Activated CD8-positive, alpha-beta memory T cell treated with anti-CD3 and anti-CD28 coated beads, Interleukin-2, amount 50 U/mL, for 4 hours (primary cell): ENCODE results near the gene ARVCF.

Experiments used
- DNase-seq: peaks from one replicate; pipeline ENCODE4 v3.0.0-alpha.2; 2020

Gene ARVCF

DNA sequence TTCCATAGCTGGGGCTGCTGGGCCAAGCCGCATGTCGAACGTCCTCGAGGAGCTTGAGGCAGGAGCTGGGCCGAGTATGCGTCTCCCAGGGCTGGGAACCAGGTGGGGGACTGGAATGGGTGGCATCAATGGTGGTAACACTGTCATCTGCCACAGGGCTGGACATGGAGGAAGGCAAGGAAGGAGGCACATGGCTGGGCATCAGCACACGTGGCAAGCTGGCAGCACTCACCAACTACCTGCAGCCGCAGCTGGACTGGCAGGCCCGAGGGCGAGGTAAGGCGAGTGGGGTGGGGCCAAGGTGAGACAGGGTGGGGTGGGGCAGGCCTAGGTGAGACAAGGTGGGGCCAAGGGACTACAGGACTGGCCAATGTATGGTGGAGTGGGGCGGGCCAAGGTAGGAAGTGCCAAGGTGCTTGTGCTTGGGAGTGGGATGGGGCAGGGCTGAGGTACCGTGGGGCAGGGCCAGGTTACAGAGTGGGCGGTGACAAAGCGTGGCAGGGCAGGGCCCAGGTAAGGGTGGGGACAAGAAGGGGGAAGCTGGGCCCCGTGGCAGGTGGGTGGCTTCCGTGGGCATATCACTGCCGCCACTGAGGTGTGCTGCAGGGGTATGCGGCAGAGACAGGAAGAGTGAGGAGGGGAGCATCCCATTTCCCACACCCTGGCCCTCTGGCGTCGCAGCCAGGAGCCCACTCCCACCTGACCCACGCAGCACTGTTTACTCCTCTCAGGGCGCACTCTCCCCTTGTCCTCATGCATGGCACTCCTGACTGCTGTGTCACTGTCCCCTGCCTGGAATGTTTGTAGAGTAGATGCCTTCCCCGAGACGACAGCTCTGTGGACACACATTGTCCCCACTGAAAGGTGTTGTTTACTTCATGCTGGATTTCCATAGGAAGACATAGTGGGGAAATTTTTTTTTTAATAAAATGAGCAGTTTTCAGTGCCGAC, 36.0 kb upstream of the ARVCF start:
- no peak for DNase-seq

DNA sequence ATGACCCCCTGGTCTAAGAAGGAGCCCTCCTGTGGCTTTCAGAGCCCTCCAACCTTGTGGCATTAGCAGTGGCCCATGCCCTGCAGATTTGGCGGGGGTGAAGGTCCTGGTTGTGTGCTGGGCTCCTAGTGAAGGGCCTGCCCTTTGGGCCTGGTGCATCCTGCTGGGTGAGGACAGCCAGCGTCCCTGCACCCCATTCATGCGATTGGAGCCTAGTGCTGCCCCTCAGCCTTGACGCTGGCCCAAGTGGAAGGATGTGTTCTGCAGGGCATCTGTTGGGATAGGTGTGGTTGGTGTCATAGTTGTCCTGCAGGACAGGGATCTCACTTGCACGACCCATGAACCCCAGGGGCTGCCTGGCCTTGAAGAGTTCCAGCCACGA, 35.3 kb upstream of the ARVCF start:
- DNase-seq = no peak

DNA sequence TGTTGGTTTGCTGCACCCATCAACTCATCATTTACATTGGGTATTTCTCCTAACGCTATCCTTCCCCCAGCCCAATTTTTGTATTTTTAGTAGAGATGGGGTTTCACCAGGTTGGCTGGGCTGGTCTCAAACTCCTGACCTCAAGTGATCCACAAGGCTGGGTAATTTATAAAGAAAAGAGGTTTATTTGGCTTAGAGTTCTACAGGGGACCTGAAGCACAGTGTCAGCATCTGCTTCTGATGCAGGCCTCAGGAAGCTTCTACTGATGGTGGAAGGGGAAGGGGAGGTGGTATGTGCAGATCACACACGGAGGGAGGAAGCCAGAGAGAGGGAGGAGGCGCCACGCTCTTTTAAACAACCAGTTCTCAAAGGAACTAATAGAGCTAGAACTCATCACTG, 30.1 kb upstream of the ARVCF start:
- DNase-seq = no peak

DNA sequence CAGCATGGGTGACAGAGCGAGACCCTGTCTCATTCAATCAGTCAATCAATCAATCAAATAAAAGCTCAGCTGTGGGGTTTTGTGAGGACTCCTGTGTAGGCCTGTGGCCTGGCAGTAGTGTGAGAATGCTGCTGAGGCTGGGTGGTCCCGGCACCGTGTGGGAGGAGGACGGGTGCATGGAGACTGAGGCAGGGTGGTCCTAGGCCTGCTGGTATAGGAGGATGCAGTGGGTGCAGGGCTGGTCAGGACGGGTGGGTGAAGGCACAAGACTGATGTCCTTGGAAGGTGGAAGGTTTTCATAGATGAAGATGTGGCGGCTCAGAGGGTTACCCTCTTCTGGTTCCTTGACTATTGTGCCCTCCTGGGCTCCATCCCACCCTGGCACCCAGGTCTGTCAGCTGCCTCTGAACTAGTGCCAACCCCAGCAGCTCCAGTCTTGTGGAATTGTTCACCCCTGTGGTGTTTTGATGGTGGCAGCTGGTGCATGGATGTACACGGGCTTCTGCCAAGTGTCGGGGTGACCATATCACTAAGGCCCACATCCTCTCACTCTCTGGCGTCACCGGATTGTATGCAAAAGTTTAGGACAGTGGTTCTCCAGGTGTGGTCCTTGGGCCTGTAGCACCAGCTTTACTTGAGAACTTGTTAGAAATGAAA, 28.0 kb upstream of the ARVCF start:
- no peak for DNase-seq

DNA sequence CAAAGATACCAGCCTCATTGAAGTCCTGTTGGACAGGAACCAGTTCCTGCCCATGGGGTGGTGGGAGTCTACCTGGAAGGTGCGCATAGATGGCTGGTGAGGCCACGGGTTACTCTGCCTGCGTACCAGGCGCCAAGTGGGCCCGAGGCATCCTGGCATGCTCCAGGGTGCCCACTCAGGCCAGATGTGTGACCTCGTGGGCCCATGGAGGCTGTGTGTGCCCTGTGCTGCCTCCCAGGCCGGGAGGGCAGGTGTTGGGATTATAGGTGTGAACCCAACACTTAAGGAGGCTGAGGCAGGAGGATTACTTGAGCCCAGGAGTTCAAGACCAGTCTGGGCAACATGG, 27.3 kb upstream of the ARVCF start:
- DNase-seq = no peak

DNA sequence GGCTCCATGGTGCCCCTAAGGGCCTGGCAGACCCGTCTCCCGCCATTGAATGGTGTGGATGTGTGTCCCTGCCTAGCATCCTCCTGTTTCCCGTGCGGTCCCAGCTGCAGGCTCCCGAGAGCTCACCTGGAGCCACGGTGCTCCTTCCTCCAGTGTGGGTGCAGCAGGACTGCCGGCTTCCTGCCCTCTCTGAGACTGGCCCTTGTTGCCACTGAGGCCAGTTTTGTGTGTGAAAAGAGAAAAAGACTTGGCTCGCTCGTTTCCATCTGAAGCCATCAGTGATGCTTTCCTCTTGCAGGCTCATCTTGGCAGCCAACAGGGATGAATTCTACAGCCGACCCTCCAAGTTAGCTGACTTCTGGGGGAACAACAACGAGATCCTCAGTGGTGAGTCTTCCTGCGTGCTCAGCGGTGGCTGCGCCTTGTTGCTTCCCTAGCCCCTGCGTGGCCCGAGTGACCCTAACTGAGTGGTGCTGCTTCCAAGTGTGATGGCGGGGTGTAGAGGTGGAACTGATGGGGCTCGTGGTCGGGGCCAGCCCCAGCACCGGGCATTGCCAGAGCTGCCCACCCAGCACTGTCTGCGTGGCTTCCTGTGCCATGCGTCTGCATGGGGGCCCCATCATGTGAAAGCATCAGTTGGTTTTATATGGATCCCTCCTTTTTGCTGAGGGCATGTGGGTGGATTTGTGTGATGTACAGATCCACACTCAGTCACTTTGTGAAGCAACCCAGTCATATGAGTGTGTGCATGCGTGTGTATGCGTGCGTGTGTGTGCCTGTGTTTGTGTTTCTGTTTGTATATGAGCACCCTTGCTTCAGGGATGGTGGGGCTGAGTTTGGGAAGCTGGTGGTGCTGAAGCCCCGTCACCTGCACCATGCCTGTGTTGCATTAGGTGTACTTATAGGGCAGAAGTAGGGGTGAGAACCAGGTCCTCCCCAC, 26.7 kb upstream of the ARVCF start:
- DNase-seq = no peak

DNA sequence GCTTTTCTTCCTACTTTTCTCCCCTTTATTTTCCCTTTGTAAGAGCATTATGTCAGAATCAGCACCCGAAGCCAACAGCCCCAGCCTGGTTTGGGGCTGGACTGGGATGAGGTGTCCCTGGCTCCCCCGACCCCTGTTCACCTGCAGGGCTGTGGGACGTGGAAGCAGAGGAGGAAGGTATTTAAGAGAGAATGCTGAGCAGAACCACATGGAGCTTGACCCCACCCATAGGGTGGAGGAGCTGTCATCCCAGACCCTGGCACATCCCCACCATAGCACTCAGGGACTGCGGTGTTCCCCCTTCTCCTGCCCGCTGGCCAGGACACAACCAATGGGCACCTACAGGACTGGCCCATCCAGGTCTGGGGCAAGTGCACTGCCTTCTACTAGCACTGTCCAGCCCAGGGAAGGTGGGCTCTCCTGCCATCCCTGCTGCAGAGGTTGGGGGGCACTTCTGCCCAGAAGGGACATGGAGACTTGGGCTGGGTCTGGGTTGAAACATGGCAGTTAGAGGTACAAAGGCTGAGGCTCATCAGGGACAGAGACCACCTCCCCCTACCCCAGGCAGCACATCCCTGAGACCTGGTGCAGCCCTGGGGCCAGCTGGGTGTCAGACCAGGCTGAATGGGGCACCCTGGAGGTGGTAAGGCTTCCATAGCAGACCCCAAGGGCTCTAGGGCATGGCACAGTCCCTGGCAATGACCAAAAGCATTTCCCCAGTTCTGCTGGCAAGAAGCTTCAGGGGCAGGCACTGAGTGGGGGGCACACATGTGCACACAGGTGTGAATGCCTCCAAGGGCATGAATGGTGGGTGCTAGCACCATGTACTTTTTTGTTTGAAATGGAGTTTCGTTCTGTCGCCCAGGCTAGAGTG, 23.9 kb upstream of the ARVCF start:
- no peak for DNase-seq

DNA sequence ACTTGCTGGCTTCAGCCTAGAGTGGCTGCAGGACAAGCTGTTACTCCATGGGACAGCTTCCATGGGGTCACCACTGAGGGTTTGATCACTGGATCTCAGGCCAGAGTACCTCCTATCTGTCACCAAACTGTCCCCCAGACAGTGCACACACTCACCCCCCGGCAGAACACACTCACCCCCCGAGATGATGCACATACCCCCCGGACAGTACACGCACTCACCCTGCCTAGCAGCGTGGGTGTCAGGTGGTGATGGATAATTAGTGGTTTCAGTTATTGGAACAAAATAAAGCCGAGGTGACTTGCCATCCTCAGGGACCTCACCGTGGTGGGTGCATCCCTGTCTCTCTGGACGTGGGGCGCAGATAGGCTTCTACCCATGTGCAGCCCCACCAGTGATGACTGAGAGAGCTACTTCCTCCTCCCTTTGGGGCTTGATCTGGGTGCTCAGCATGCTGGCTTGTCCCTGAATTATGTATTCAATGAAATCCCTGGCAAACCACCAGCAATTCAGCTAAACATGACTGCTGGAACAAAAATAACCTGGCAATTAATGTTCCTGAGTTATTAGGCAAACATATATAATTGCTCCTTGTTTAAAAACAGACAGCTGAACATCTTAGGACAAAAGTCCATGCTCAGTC, 23.2 kb upstream of the ARVCF start:
- DNase-seq = no peak

DNA sequence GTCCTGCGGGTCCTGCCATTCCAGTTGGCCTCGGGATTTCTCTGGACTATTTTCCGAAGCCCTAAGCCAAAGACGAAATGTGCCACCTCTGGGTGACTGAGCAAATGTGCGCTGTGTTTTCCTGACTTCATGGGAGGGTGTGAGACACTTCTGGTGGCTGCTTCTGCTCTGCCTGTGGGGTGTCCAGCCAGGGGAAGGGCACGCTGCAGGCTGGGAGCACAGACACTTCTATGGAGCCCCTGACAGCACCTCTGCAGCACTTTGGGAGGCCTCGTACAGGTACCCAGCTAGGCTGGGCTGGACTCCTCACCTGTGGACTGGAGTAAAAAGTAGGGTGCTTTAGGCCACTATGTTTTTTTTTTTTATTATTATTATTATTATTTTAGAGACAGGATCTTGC, 22.0 kb upstream of the ARVCF start:
- no peak for DNase-seq

DNA sequence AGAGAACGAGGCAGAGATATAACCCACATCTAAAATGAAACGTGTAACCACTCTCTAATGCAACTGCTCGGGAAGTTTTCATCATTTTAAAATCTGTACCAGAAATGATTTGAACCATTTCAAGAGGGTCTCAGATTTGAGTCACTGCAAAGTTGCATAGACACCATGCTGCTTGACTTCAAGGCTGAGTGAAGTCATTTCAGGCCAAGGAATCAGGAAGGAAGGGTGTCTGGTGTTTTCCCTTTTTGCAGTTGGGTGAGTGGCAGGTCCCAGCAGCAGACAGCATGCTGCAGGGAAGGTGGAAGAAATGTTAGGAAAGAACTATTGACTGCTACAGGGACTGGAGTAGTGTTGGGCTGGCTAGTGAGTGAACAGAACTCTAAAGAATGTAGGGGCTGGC, 20.8 kb upstream of the ARVCF start:
- no peak for DNase-seq

DNA sequence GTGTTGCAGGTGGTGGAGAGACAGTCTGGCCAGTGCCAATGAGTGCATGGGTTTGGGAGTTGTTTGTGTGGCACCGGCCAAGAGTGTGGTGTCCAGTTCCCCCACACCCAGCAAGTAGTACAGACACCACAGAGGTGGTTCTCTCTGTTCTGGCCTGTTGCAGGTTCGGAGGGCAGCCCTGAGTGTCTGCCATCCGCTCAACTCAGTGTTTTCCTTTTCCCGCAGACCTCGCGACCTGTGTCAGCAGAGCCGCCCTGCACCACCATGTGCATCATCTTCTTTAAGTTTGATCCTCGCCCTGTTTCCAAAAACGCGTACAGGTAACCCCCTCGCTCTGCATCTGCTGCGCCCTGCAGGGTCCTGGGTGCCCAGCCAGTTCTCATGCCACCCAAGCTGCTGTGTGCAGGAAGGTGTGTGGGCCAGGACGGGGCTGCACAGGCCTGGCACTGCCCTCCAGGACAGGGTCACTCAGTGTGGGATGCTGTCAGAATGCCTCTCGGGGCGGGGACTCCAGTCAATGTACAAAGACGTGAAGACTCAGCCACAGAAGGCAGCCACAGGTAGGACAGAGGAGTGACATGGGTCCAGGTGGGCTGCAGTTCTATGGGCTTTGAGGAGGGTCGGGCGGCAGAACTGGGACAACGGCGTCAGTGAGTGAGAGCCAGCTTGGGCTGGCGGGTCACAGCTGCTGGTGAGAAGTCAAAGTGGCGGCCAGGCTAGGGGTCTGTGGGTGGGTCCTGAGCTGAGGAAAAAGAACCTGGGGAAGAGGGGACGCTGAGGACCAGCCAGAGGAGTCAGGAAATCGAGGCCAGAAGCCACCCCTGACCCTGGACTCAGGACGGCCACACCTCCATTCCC, 20.1 kb upstream of the ARVCF start:
- no peak for DNase-seq

DNA sequence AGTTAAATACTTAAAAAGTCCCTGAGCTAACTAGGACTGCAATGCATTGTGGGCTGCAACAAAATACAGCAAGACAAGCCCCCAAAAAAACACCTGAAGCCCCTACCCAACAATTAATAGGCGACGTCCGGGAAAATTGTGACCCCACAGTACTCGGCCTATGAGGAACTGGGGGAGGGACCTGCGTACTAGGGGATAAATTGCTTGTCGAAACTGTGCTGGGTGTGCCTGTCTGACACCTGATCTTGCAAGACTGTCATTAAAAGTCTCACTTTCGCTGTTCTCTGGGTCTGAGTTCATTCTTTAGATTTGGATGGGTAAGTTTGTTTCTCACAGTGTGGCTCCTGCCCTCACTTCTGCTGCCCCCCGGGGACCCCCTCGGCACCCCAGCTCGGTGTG, 19.5 kb upstream of the ARVCF start:
- DNase-seq = no peak

DNA sequence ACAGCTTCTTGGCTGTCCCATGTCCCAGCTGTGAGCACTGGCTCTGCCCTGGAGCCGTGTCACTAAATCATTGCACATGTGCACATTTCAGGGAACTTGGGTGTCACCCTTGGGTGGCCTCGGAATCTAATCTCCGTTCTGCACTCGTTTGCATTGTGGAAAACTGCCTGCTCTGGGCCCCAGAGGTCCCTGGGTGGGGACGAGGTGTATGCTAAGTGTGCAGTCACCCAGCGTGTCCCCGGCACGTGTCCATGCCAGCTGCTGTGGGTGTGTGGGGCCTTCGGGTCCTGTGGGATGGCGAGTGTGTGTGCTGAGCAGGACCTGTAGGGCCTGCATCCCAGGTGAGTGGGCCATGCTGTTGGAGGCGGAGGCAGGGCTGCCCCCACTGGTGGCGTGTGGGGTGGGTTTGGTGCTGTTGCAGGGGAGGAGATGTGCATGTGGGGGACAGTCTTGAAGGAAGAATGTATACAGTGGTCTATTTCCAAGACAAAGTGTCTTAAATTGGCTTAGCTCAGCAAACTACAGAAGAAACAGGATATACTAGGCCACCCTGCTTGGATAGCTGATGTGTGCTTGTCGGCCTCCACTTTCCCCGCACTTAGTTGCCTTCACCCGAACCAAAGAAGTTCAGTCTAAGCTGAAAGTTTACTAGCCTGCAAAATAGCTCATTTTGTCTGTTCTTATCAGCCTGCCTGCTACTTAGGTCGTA, 18.9 kb upstream of the ARVCF start:
- DNase-seq = no peak

DNA sequence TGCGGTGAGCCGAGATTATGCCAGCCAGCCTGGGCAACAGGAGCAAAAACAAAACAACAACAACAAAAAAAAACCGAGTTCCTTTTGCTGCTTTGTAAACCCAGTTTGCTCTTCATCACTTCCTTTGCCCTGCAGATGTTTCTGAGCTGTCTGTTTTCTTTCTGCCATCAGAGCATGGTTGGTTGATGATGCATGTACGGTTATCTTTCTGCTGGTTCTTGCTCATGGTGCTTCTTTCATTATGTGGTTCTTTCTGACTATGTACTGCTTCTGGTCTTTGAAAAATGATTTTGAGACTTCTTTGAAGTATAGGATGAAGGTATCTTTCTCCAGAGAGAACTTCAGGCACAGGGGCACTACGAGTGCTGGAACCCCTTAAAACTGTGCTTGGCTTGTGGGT, 17.5 kb upstream of the ARVCF start:
- DNase-seq = no peak

DNA sequence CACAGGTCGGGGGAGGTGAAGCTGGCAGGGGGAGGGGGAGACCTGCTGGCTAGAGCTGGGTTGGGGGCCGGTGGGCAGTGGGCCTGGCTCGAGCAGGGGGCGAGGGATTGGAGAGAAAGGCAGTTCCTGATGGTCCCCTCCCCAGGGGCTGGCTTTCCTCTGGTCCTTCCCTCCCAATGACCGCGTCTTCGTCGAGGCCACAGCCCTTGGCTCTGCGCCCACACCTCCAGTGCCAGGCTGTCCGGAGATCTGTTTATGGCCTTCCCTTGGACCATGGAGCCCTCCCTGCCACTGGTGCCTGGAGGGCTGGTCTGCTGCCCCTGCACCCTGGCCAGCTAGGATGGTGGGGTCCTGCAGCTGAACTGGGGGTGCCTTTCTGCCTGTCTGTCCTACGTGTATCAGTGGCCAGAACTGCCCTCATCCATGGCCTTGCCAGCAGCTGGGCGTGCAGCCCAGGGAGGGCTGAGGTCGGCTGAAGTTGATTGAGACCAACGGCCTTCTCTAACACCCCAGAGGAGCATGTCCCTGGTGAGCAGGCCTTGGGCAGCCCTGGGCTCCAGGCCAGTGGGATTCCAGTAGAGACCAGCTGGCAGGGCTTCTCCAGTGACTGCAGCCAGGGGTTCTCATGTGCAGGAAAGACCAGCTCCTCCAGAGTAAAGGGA, 16.6 kb upstream of the ARVCF start:
- no peak for DNase-seq

DNA sequence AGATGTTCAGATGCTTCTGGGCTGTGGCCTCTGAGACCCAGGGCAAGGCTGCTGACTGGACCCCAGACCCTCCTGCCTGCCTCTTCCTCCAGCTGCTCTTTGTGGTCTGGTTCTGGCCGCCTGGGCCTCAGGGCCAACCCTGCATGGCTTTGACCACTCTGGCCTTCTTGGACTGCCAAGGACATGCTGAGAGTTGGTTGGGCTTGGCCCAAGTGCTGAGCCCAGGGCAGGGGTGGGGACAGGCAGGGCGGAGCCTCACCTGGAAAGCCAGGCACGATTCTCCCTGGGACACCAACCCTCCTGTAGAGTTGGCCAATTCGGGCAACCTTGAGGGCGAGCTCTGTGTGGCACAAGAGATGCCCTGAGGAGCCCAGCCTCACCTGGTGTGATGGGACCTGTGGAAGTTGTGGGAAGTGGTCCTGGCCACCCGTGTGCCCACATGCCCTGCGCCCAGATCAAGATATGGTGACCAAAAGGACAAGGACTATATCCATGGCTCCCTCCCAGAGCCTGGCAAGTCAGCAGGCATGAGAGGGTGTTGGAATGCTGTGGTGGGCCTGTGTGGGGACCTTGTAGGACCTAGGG, 15.9 kb upstream of the ARVCF start:
- no peak for DNase-seq

DNA sequence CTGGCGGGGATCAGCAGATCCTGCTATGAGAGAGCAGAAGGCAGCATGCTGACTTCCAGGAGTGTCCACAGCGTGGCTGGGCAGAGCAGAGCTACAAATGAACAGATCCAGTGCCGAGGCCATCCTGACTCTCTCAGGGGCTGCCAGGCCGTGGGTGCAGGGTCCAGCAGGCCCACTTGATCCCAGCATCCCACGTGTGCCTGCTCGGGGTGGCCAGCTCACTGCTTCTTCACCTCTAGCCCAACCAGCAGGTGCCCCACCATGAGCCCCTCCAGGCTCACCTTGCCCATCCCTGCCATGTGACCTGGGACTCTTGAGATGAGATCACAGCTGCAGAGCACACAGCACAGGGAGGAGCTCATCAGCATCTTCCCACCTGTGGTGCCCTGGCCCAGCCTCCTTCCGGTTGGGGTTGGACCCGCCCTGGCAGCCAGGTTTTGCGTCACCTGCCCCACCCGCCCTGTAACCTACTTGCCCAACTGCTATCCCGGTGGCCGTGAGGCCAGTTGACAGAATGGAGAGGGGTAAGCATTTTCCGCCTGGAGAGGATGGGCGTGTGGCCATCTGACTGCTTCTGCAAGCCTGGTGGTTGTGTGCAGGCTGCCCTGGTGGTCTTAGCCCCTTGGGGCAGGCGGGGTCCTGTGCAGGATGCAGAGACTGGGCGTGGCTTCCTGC, 15.2 kb upstream of the ARVCF start:
- no peak for DNase-seq

DNA sequence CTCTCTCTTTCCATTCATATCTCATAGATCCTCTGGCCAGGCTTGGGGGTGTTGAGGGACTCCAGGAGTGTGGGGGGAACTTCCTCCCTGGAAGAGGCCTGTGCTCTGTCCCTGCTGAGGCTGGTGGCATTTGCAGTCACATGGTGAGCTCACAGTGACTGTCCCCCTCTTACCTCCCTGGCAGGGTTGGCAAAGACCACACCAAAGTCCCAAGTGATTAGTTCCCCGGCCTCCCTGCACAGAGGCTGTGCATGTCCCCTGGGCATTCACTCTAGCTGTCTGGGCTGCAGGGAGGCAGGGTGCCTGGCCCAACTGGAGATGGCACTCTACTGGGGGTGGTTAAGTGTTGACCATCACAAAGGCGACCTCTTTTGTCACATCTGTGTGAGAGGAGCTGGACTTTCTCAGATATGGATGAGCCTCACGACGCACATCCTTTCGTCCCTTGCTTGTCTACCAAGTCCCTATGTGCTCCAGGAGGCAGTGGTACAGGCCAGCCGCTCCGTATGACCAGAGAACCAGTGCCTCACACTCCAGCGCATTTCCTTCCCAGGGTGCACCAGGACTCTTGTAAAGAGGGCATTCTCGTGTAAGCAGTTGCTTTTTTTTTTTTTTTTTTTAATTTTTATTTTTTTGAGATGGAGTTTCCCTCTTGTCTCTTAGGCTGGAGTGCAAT, 13.1 kb upstream of the ARVCF start:
- DNase-seq = no peak
